GM21381 (cell line): ENCODE results near the gene KRT5.
"Not testable (repeated sequence)": the region's sequence is repeated elsewhere in the genome, so short reads cannot be mapped to it uniquely, and the experiment has no call there.

Experiments
- ATAC-seq: cut with Tn5 transposase; IDR thresholded peaks from one replicate; pipeline ENCODE4 v1.9.1; 2021; ENCODE audit warnings: mild to moderate bottlenecking, moderate library complexity; ENCODE audit not compliant: unreplicated experiment

The KRT5 gene

GRCh38 chr12:52522346-52523011 is 2.3 kb upstream of the KRT5 start:
- ATAC-seq = no peak

DNA sequence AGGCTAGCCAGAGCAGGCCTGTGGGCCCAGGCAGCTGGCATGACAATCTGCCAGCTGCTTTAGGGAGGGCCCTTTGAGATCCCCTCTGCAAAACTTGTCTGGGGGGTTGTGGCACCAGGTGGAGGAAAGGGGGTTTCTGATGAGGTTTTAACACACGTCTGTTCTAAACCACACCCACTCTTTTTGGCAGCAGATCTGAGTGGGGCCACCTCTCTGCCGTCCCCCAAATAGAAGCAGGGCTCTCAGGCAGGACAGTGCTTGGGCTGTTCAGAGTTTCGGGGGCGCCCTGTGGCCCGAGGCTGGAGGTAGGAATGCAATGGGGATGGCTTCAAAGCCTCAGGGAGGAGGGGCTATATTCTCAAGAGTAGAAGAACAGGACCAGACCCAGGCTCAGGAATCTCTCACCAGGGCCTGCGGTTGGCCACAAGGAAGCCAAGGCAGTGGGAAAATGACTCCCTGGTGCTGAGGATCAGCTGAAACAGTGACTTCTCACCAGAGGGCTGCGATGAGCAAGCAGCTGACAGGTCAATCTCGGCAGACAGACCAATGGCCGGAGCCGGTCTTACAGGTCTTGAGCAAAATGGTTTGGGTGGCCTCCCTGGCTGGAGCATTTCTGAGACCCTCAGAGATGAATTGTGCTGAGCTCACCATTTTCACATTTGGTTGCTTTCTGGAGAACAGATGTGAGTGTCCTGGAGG is 1.5 kb upstream of the KRT5 start:
- no peak for ATAC-seq

DNA sequence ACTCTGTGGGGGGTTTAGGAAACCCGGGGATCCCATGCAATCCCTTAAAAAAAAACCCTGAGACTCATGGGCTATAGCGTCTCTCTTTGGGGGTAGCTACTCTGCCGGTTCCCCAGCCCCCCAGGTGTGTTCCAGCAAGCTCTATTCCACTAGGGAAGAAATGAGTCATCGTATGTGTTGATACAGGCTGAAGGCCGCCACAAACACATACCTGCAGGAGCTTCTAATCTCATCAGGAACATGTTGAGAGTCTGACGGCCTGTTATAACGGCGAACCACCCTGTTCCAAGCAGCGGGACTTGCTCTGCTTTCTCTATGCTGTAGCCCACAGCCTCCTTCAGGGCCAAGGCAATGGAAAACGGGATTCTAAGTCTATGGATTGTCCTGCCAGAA is 977 bp upstream of the KRT5 start:
- no peak for ATAC-seq

- no peak for ATAC-seq
Observed at GRCh38 chr12:52519387-52519703, 849 bp downstream of the KRT5 start.

GRCh38 chr12:52518574-52519386 is 1.4 kb downstream of the KRT5 start:
- ATAC-seq = no peak

DNA sequence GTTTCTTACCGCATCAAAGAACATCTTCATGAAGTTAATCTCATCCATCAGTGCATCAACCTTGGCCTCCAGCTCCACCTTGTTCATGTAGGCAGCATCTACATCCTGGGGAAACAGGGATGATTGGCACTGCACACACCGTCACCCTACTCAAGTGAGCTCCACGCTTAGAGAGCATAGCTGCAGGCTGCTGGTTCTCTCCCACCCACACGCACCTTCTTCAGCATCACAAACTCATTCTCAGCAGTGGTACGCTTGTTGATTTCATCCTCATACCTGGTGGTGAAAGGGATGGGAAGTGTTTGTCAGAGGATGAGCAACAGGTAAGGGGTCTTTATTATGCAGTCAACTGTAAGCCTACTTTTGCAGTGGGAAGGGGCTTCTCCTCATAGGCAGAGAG is 2.3 kb downstream of the KRT5 start:
- no peak for ATAC-seq

DNA sequence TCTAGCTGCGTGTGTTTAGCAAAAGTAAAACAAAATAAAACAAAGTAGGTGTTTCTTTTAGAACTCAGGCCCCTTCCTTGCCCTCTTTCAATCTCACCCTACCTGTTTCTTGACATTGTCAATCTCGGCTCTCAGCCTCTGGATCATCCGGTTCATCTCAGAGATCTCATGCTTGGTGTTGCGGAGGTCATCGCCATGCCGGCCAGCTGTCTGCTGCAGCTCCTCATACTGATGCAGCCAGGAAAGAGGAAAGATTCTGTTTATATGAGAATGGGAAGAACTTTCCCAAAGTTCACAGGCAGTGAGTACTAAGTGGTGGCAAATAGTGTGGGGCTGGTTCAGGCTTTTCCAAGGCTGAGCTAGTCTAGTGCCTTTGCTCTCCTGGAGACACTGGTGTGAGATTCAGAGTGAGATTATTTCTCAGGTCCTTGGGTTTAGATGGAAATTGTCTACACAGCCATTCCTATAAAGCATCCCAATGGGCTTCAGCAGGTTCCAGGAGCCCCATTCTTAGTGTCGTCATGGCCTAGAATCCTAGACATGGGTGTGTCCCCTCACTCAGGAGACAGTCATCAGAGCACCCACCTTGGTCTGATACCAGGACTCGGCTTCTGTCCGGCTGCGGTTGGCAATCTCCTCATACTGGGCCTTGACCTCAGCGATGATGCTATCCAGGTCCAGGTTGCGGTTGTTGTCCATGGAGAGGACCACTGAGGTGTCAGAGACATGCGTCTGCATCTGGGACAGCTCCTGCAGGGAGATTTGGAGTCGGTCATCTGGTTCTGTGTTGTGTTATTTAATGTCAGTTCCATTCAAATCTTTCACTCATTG is 3.0 kb downstream of the KRT5 start:
- ATAC-seq = no peak

- ATAC-seq = no peak
Observed at GRCh38 chr12:52515927-52516831, 4.0 kb downstream of the KRT5 start.

DNA sequence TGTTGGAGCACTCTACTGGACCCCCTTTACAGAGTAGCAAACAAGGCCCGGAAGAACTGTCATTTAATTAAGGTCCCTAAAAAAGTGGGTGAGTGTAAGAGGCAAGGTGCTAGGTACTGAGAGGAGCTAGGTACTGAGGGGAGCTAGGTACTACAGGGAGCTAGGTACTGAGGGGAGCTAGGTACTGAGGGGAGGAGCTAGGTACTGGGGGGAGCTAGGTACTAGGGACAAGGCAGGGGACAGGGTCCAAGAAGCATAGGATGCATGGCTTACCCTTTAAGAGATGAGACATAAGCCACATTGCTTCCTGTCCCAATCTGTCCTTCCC is 4.9 kb downstream of the KRT5 start:
- ATAC-seq = no peak

DNA sequence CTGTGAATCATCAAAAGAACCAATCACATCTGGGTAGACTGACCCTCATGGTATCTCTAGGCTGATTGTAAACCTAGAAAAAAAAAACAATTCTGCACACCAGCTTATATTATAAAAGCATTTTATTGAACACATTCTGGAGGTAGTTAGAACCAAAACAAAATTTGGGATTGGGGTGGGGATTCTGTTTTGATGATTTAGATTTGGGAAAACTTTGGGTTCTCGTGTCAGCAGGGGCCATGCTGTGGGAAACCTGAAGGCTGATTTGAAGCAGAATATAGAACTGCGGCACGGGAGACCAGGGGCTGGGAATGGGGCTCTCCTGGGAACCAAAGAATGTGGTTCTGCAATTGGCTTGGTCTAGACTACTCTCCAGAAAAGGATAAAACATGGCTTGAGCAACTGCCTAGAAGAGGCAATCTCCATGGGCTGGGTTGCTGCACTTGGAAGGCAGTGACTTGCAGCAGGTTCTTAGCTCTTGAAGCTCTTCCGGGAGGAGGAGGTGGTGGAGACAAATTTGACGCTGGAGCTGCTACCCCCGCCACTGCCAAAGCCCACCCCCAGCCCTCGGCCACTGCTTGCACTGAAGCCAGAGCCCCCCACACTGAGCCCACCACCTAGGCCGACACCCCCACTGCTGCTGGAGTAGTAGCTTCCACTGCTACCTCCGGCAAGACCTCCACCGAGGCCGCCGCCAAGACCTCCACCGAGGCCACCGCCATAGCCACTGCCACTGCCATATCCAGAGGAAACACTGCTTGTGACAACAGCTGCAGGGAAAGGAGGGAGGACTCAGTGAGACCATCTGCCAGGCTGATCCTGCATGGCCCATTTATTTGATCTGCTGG is 5.5 kb downstream of the KRT5 start:
- ATAC-seq = no peak

DNA sequence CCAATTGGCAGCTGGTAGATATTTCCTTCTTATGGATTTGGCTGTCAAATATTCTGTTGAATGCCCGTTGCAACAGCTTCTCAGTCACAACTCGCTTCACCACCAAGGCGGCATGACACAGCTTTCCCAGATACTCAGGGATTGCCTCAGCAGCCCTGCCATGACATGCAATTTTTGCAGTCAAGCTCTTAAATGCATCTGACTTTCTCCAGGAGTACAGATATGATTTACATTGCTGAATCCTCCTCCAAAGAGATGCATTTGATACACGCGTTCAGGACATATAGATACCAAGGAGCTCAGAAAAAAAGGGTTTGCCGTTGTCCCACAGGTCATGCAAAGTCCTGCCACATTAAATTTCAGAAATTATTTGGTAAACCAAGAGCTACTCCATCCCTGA is 6.5 kb downstream of the KRT5 start:
- ATAC-seq = no peak

- ATAC-seq = no peak
Observed at GRCh38 chr12:52508211-52508610, 12.0 kb downstream of the KRT5 start.

DNA sequence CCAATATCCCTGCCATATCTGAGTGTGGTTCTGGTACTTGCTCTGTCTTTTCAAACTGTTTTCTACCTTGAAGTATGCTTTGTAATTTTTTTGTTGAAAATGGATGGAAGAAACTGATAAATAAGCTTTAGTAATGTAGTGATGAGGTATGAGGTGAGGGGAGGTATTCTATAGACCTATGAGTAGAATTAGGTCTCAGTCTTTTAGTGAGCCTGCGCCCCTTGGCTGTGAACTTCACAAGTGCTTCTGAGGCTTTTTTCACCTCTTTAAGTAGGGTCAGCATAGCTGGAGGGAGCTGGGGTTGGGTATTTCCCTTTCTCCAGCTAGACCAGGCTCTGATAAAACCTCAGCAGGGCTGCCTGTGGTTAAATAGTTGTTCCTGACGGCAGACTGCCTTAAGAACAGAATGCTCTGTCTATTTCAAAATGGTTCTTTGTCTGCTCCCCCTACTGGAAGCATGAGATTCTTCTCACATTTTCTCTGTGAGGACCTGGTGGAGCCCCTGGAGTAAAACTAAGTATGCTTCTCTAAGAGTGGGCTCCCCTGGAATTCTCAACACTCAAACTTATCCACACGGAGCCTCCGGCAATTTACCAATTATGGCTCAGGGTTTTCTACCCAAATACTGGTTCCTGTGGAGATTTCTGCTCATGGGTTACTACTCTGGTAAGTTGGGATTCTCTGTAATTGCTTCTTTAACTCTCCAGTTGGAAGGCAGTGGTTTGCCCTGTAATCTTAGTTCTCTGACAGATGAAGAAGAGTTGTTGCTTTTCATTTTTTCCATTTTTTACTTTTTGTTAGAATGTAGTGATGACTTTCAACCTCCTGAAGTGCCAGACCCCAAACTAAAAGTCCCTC is 13.1 kb downstream of the KRT5 start:
- no peak for ATAC-seq

DNA sequence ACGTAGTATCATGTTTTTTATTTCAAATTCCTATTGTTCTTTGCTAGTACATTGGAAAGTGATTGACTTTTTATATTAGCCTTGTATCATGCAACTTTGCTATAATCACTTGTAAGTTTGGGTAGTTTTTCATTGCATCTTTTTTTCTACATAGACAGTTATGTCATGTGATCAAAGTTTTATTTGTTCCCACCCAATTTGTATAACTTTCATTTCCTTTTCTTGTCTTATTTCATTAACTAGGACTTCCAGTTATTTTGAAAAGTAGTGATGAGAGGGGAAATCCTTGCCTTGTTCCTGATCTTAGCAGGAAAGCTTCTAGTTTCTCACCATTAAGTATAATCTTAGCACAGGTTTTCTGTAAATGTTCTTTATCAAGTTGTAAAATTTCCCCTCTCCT is 17.3 kb downstream of the KRT5 start:
- ATAC-seq = no peak

DNA sequence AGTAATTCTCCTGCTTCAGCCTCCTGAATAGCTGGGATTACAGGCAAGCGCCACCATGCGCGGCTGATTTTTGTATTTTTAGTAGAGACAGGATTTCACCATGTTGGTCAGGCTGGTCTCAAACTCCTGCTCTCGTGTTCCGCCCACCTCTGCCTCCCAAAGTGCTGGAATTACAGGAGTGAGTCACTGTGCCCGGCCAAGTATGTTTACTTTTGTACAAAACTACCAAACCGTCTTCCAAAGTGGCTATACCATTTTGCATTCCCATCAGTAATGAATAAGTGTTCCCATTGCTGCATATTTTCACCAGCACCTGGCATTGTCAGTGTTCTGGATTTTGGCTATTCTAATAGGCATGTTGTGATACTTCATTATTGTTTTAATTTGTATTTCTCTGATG is 18.7 kb downstream of the KRT5 start:
- ATAC-seq = no peak

- ATAC-seq = not testable (repeated sequence)
Observed at GRCh38 chr12:52500574-52500973, 19.6 kb downstream of the KRT5 start.

DNA sequence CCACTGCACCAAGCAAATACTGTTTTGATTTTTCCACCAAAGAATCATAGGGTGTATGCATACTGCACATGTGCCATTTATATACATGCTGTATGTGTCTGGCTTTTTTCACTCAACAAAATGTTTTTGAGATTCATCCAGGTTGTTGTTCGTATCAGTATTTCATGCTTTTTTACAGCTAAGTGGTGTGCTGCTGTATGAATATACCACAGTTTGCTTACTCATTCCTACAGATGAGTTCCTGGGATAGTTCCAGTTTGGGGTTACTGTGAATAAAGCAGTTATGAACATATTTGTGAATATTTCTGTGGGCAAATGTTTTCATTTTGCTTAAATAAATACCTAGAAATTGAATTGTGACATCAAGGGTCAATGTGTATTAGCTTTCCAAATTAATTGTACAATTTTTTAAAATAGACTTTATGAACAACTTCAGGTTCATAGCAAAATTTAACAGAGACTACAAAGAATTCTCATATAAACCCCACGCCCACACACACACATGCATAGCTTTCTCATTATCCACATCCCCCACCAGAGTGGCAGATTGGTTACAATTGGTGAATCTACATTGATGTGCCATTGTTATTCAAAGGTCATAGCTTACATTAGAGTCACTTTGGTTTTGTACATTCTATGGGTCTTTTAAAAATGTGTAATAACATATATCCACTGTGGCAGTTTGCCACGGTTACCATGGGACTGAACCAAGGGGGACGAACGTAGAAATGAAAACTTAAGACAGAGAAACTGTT is 20.2 kb downstream of the KRT5 start:
- ATAC-seq = no peak

DNA sequence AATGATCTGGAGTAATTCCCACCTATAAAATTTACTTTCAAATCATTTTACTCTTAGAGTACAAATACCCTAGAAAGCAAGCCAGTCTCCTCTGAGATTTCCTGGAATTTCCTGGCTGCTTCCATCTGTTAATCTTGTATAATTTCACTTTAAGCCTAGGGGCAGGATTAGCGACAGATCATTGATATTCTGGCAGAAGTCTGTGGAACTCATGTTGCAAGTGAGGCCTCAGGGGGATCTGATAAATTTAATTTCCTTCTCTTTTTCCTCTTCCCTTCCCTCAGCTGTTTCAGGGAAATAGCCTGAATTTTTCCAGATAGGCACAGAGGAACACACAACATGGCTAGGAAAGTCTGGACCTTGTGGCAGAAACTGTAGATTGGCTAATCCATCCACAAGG is 21.2 kb downstream of the KRT5 start:
- no peak for ATAC-seq
